Measurements from ENCODE around the gene UPK3A. TPM values are rescaled to one million over a fixed set of nuclear protein-coding genes. Genes with fewer than 3 reads are reported as not detected.

UPK3A gene
- total RNA-seq, 1 experiment from 2014 or later = 2.0 TPM

DNA sequence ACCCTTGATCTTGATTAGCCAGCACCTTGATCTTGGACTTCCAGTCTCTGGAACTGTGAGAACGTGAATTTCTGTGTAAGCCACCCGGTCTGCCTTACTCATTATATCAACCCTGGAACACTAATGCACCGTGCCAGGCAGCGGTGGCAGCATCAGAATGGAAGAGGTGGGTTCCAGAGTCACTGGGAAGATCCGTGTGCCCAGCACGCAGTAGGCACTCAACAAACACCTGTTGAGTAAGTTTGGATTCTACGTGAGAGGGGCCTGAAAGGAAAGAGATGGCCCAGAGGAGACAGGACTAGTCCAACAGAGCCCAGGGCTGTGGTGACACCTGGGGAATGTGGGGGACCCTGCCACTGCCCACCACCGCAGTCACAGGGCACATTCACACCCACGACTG is 6.6 kb upstream of the UPK3A start:
- TF ChIP-seq, protein P1, sequence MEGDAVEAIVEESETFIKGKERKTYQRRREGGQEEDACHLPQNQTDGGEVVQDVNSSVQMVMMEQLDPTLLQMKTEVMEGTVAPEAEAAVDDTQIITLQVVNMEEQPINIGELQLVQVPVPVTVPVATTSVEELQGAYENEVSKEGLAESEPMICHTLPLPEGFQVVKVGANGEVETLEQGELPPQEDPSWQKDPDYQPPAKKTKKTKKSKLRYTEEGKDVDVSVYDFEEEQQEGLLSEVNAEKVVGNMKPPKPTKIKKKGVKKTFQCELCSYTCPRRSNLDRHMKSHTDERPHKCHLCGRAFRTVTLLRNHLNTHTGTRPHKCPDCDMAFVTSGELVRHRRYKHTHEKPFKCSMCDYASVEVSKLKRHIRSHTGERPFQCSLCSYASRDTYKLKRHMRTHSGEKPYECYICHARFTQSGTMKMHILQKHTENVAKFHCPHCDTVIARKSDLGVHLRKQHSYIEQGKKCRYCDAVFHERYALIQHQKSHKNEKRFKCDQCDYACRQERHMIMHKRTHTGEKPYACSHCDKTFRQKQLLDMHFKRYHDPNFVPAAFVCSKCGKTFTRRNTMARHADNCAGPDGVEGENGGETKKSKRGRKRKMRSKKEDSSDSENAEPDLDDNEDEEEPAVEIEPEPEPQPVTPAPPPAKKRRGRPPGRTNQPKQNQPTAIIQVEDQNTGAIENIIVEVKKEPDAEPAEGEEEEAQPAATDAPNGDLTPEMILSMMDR (IDR thresholded peaks at IDR 0.05; ENCODE audit: insufficient read depth in 1 of 2, low read depth in 1 of 2, low read length in 1 of 2, severe bottlenecking in 1 of 2, unreplicated experiment in 1 of 2) = no peak
- Mint-ChIP-seq H3K4me3 (ENCODE audit: unreplicated experiment) (no peak overlapping the region), H3K36me3 (ENCODE audit: insufficient read depth, unreplicated experiment) (no peaks in the 10 kb centered on the region), H3K27ac (ENCODE audit: unreplicated experiment) (peak overlapping the region; percentile 87), H3K27me3 (ENCODE audit: insufficient read depth, unreplicated experiment) (no peaks in the 10 kb centered on the region), H3K9me3 (ENCODE audit: unreplicated experiment) (no peaks in the 10 kb centered on the region), H3K4me1 (ENCODE audit: low read depth, unreplicated experiment) (peaks cover 49% of the 10 kb centered on the region)
- no peaks in the 10 kb centered on the region for H3K27me3 ChIP-seq (replicated peaks; ENCODE audit: control insufficient read depth, insufficient read depth, low read length)
- no peak for DNase-seq
- ChIA-PET POLR2A (no interaction called here), CTCF (no interaction called here)
- H3K36me3 ChIP-seq (ENCODE audit: control insufficient read depth, insufficient read depth, low read length) = no peaks in the 10 kb centered on the region
- H3K9me3 ChIP-seq = no peaks in the 10 kb centered on the region
- intact Hi-C loops (cut with micrococcal nuclease; ENCODE audit: unreplicated experiment) = no loop called here
- H3K4me3 ChIP-seq (ENCODE audit: low read depth, low read length) = no peak overlapping the region
- no TSS peak for BruUV-seq (replicated peaks)
- H3K4me1 ChIP-seq = peaks cover 86% of the 10 kb centered on the region

DNA sequence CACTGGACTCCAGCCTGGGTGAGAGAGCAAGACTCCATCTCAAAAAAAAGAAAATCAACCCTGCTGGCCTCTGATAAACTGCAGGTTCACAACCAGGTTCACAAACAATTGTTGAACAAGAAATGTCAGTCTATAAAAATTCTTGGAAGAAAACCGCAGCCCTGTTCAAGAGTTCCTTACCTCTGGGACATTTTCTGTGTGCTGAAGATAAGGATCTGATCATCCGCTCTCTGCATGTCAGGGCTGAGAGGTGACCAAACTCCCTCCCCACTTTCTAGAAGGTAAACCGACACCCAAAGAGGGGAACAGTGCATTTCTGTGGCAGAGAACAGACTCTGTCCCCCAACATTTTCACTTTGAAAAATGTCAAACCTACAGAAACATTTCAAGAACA is 4.2 kb upstream of the UPK3A start:
- DNase-seq = peak; percentile 58 to 60
- Mint-ChIP-seq H3K27ac (ENCODE audit: unreplicated experiment) (peak overlapping the region; percentile 70), H3K4me3 (ENCODE audit: unreplicated experiment) (peak overlapping the region; percentile 35), H3K27me3 (ENCODE audit: insufficient read depth, unreplicated experiment) (no peaks in the 10 kb centered on the region), H3K36me3 (ENCODE audit: insufficient read depth, unreplicated experiment) (no peaks in the 10 kb centered on the region), H3K4me1 (ENCODE audit: low read depth, unreplicated experiment) (peaks cover 37% of the 10 kb centered on the region), H3K9me3 (ENCODE audit: unreplicated experiment) (no peaks in the 10 kb centered on the region)
- Histone ChIP-seq H3K36me3 (ENCODE audit: control insufficient read depth, insufficient read depth, low read length) (no peaks in the 10 kb centered on the region), H3K27me3 (replicated peaks; ENCODE audit: control insufficient read depth, insufficient read depth, low read length) (no peaks in the 10 kb centered on the region), H3K4me3 (ENCODE audit: low read depth, low read length) (no peak overlapping the region), H3K9me3 (no peaks in the 10 kb centered on the region), H3K4me1 (peaks cover 75% of the 10 kb centered on the region)
- ChIA-PET POLR2A (interaction anchor here (1.0 kb wide), 1 partner anchor 36 kb away, joined by 4 read pairs; no protein-coding TSS in a partner anchor), CTCF (no interaction called here)
- BruUV-seq (replicated peaks) = no TSS peak
- TF ChIP-seq, protein P1 (IDR thresholded peaks at IDR 0.05; ENCODE audit: insufficient read depth in 1 of 2, low read depth in 1 of 2, low read length in 1 of 2, severe bottlenecking in 1 of 2, unreplicated experiment in 1 of 2) = peak in 1 of 2 experiments; percentile 2
- intact Hi-C loops (cut with micrococcal nuclease; ENCODE audit: unreplicated experiment) = no loop called here

DNA sequence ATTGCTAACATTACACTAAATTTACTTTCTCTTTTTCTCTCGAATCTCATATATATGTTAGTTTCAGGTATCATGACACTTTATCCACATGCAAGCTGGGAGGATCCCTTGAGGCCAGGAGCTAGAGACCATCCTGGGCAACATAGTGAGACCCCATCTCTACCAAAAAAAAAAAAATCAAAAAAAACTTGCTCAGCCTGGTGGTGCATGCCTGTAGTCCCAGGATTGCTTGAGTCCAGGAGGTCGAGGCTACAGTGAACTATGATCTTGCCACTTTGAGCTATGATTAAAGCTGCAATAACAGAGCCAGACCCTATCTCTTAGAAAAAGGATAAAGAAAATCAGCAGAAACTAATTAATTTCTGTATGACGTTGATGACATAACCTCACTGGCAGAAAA is 3.7 kb upstream of the UPK3A start:
- peak overlapping the region; percentile 70 for H3K27ac Mint-ChIP-seq (ENCODE audit: unreplicated experiment)
- no peaks in the 10 kb centered on the region for H3K27me3 Mint-ChIP-seq (ENCODE audit: insufficient read depth, unreplicated experiment)
- Histone ChIP-seq H3K36me3 (ENCODE audit: control insufficient read depth, insufficient read depth, low read length) (no peaks in the 10 kb centered on the region), H3K4me3 (ENCODE audit: low read depth, low read length) (no peak overlapping the region), H3K9me3 (no peaks in the 10 kb centered on the region), H3K27me3 (replicated peaks; ENCODE audit: control insufficient read depth, insufficient read depth, low read length) (no peaks in the 10 kb centered on the region), H3K4me1 (peaks cover 77% of the 10 kb centered on the region)
- intact Hi-C loops (cut with micrococcal nuclease; ENCODE audit: unreplicated experiment) = no loop called here
- ChIA-PET CTCF (no interaction called here), POLR2A (interaction anchor here (1.0 kb wide), 1 partner anchor 36 kb away, joined by 4 read pairs; no protein-coding TSS in a partner anchor)
- no peaks in the 10 kb centered on the region for H3K9me3 Mint-ChIP-seq (ENCODE audit: unreplicated experiment)
- BruUV-seq (replicated peaks) = no TSS peak
- H3K4me3 Mint-ChIP-seq (ENCODE audit: unreplicated experiment) = peak overlapping the region; percentile 35
- peaks cover 37% of the 10 kb centered on the region for H3K4me1 Mint-ChIP-seq (ENCODE audit: low read depth, unreplicated experiment)
- no peaks in the 10 kb centered on the region for H3K36me3 Mint-ChIP-seq (ENCODE audit: insufficient read depth, unreplicated experiment)
- no peak for DNase-seq
- TF ChIP-seq, protein P1 (IDR thresholded peaks at IDR 0.05; ENCODE audit: insufficient read depth in 1 of 2, low read depth in 1 of 2, low read length in 1 of 2, severe bottlenecking in 1 of 2, unreplicated experiment in 1 of 2) = no peak

All from Caco-2 (cell line).